ENCODE measurements around the gene TUBB.

GRCh38 chr6:30730601-30731435 lies 10.7 kb downstream of the TUBB start:
- TF ChIP-seq RARB (CRISPR knock-in tag; IDR thresholded peaks at IDR 0.05) (no peak), TOX (CRISPR knock-in tag; IDR thresholded peaks at IDR 0.05; ENCODE audit: borderline replicate concordance) (no peak), ZC3H10 (CRISPR knock-in tag; IDR thresholded peaks at IDR 0.05) (no peak), ARNTL (CRISPR knock-in tag; IDR thresholded peaks at IDR 0.05; ENCODE audit: borderline replicate concordance, low read depth) (no peak), PATZ1 (CRISPR knock-in tag; IDR thresholded peaks at IDR 0.05; ENCODE audit: borderline replicate concordance) (no peak), ZNF70 (CRISPR knock-in tag; IDR thresholded peaks at IDR 0.05) (no peak), CSRNP3 (CRISPR knock-in tag; IDR thresholded peaks at IDR 0.05) (no peak), ZNF8 (CRISPR knock-in tag; IDR thresholded peaks at IDR 0.05) (no peak), ZFP3 (CRISPR knock-in tag; IDR thresholded peaks at IDR 0.05) (0 out of 2 replicates have a peak, but pooled peaks have one; percentile 10), TCF4 (CRISPR knock-in tag; IDR thresholded peaks at IDR 0.05; ENCODE audit: borderline replicate concordance) (no peak), PPARA (CRISPR knock-in tag; IDR thresholded peaks at IDR 0.05; ENCODE audit: borderline replicate concordance) (no peak)
